Stimulated activated naive B cell treated with anti-CD40 and anti-IgM and Interleukin-4, amounts not matched to agents 10 μg/mL and 1 μg/mL and 100 μg/mL, for 72 hours (primary cell): ENCODE results near the gene EDN2.

Experiments used
- ATAC-seq, 2 donors: fragments of 150-1000 bp; cut with Tn5 transposase; replicated peaks; 2 replicates each; pipeline ENCODE4 v1.10.0; 2021; ENCODE audit warnings: moderate library complexity in 1 of 2
- DNase-seq: peaks from one replicate; pipeline ENCODE4 v3.0.0; 2021
- H3K27ac Mint-ChIP-seq: one replicate; pipeline ENCODE4 v1.8.0; 2022; ENCODE audit warnings: mild to moderate bottlenecking, mixed read lengths
- H3K27me3 Mint-ChIP-seq, 2 donors: one replicate each; pipeline ENCODE4 v1.8.0; 2022; ENCODE audit warnings: mixed read lengths in 2 of 2
- H3K36me3 Mint-ChIP-seq, 2 donors: one replicate each; pipeline ENCODE4 v1.8.0; 2022; ENCODE audit warnings: mixed read lengths in 2 of 2, mild to moderate bottlenecking in 1 of 2
- H3K4me1 Mint-ChIP-seq, 2 donors: one replicate each; pipeline ENCODE4 v1.8.0; 2022; ENCODE audit warnings: mixed read lengths in 2 of 2, mild to moderate bottlenecking in 1 of 2
- H3K4me3 Mint-ChIP-seq, 2 donors: one replicate each; pipeline ENCODE4 v1.8.0; 2022; ENCODE audit warnings: mild to moderate bottlenecking in 2 of 2, mixed read lengths in 2 of 2, moderate library complexity in 1 of 2
- H3K9me3 Mint-ChIP-seq, 2 donors: one replicate each; pipeline ENCODE4 v1.8.0; 2022; ENCODE audit warnings: mixed read lengths in 2 of 2, mild to moderate bottlenecking in 1 of 2

The EDN2 gene

DNA sequence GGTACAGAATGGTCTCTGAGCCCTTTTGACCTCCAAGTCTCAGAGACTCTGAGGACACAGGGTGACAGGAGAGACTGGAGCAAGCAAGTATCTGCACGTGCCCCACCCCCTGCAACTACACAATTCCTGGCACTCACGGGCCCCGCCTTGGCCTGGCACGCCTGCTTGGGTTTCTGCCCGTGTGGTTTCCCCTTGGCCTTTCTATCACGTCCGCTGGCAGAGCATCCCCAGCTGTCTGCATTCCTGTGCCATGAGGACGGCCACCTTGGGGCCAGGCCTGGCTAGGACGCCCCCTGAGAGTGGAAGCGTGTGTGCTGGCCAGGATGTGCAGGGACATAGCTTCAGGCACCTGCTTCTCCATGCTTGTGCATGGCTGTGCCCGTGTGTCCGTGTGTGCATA, 14.3 kb upstream of the EDN2 start:
- no peak overlapping the region for H3K4me3 Mint-ChIP-seq
- no peak for DNase-seq
- peaks cover 22 to 27% of the 10 kb centered on the region in 2 donors for H3K27me3 Mint-ChIP-seq
- no peak overlapping the region for H3K27ac Mint-ChIP-seq
- peaks cover 3 to 8% of the 10 kb centered on the region in 2 donors for H3K4me1 Mint-ChIP-seq
- no peaks in the 10 kb centered on the region for H3K36me3 Mint-ChIP-seq
- no peak for ATAC-seq
- H3K9me3 Mint-ChIP-seq = no peaks in the 10 kb centered on the region

GRCh38 chr1:41498391-41498790, 13.9 kb upstream of the EDN2 start:
- ATAC-seq (no peak), DNase-seq (no peak)
- H3K4me3 Mint-ChIP-seq = no peak overlapping the region
- peaks cover 22 to 27% of the 10 kb centered on the region in 2 donors for H3K27me3 Mint-ChIP-seq
- no peak overlapping the region for H3K27ac Mint-ChIP-seq
- H3K4me1 Mint-ChIP-seq = peaks cover 3 to 8% of the 10 kb centered on the region in 2 donors
- no peaks in the 10 kb centered on the region for H3K36me3 Mint-ChIP-seq
- no peaks in the 10 kb centered on the region for H3K9me3 Mint-ChIP-seq

DNA sequence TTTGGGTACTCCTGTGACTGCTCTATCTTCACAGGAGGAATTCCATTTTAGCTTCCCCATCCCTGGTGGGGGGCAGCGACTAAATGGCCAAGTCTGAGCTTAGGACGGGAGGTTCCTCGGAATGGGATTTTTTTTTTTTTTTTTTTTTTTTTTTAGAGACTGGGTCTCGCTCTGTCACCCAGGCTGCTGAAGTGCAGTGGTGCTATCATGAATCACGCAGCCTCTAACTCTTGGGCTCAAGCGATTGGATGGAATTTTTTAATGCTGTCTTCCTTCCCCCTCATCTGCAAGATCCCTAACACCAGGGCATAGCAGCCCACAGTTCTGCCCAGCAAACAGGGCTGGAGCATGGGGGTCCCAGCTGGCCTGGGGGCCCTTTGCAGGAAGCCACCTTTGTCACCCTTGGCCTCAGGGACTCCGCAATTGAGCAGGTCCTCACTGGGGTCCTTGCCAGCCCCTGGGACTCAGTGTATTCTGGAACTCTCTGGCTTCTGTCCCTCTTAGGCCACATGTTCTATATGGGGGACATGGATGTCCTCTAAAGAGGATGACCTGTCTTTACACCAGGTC, 13.1 kb upstream of the EDN2 start:
- H3K27me3 Mint-ChIP-seq = peaks cover 22 to 27% of the 10 kb centered on the region in 2 donors
- H3K4me3 Mint-ChIP-seq = no peak overlapping the region
- peaks cover 3 to 8% of the 10 kb centered on the region in 2 donors for H3K4me1 Mint-ChIP-seq
- DNase-seq = no peak
- H3K9me3 Mint-ChIP-seq = no peaks in the 10 kb centered on the region
- no peaks in the 10 kb centered on the region for H3K36me3 Mint-ChIP-seq
- no peak overlapping the region for H3K27ac Mint-ChIP-seq
- ATAC-seq = no peak

DNA sequence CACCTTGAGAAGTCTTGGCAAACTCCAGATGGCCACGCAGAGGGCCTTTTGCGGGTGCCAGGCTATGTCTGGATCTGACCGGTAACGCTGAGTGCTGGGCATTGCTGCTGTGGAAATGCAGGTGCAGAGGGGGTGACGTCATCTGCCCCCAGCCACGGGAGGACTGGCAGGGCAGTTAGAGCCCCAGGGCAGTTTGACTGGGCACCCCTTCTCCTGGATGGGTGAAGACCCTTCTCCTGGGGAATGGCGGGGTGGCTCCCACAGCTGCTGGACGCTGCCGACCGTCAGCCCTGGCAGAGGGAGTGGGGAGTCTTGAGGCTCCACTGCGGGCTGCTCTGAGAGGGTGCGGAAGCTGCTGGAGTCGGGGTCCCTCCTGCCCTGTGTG, 12.6 kb upstream of the EDN2 start:
- Mint-ChIP-seq H3K27ac (no peak overlapping the region), H3K9me3 (no peaks in the 10 kb centered on the region), H3K4me1 (peaks cover 3 to 8% of the 10 kb centered on the region in 2 donors), H3K36me3 (no peaks in the 10 kb centered on the region), H3K27me3 (peaks cover 22 to 27% of the 10 kb centered on the region in 2 donors), H3K4me3 (peak overlapping the region; percentile 13 to 22)
- DNase-seq (no peak), ATAC-seq (no peak)

DNA sequence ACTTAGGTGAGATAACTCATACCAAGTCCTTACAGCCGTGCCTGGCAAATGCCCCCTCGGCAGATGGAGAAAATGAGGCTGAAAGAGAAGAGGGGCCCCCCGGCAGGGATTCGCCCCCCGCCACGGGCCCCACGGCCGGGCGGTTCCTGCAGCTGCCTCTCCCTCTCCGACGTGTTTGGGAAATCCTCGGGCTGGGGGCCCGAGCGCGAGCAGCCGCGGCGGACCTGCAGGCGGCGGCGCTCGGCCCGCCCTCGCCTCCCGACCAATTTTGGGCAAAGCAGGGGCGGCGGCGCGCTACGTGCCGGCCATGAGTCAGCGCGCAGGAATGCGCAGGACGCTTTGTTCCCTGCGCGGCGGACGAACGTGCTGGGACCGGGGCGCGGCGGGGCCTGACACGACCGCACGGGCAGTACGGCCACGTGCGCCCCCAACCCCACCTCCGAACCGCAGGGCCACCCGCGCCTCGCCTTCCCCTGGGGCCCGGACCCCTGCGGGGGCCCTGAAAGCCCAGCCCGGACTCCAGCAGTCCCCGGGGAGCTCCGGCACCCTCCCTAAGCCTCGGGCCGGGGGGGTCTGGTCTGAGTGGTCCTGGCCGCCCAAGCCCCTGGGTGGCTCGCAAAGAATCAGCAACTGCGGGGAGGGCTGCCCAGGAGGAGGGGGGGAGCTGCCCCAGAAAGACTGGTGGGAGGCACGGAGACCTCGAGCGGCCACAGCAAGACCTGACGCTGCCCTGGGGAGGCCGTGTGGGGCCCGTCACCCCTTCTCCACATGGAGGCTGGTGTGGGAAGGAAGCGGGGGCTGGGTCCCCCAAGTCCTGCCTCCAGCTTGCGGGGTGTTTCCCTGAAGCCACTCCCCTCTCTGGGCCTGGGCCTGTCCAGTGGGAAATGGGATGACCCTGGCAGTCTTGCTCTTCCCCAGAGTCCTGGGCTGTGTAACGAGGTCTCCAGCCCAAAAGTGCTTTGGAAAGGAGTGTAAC, 11.9 kb upstream of the EDN2 start:
- no peaks in the 10 kb centered on the region for H3K36me3 Mint-ChIP-seq
- DNase-seq (no peak), ATAC-seq (peak; percentile 72 to 76)
- no peaks in the 10 kb centered on the region for H3K9me3 Mint-ChIP-seq
- peak overlapping the region; percentile 36 to 49 for H3K4me3 Mint-ChIP-seq
- peaks cover 3 to 8% of the 10 kb centered on the region in 2 donors for H3K4me1 Mint-ChIP-seq
- peaks cover 22 to 27% of the 10 kb centered on the region in 2 donors for H3K27me3 Mint-ChIP-seq
- H3K27ac Mint-ChIP-seq = no peak overlapping the region

DNA sequence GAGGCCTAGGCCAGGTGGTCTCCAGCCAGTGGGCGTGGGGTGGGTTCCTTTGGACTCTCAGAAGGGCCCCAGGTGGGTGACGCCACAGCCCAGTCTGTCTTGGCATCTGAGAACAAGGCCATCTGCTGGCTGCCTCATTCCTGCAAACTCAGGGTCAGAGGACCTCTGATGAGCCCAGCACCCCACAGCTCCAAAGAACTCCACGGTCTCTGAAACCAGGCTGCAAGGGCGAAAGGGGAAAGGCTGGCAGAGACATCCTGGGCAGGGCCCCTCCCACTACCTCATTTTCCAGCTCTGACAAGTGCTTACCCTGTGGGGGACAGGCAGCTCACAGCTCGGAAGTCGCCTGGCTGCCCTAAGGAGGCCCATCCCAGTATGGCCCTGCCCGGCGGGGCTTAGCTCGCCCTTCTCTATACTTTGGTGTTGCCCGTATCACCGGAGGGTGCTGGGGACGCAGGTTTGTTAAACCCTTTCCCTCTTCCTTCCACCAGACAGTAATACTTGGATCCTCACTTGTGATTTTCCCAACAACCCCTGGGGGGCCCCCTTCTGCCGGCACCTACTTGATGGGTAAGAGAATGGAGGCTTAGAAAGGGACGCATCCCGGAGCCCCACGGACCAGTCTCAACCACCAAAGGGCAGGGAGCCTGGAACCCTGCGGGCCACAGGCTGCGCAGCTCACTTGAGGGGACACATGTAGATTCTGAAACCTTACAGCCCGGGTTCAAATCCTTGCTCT, 10.9 kb upstream of the EDN2 start:
- peak overlapping the region; percentile 36 to 49 for H3K4me3 Mint-ChIP-seq
- peaks cover 22 to 27% of the 10 kb centered on the region in 2 donors for H3K27me3 Mint-ChIP-seq
- no peaks in the 10 kb centered on the region for H3K36me3 Mint-ChIP-seq
- no peak for DNase-seq
- H3K27ac Mint-ChIP-seq = no peak overlapping the region
- peak in 1 of 2 donors; percentile 8 for ATAC-seq
- H3K4me1 Mint-ChIP-seq = peaks cover 3 to 8% of the 10 kb centered on the region in 2 donors
- no peaks in the 10 kb centered on the region for H3K9me3 Mint-ChIP-seq

DNA sequence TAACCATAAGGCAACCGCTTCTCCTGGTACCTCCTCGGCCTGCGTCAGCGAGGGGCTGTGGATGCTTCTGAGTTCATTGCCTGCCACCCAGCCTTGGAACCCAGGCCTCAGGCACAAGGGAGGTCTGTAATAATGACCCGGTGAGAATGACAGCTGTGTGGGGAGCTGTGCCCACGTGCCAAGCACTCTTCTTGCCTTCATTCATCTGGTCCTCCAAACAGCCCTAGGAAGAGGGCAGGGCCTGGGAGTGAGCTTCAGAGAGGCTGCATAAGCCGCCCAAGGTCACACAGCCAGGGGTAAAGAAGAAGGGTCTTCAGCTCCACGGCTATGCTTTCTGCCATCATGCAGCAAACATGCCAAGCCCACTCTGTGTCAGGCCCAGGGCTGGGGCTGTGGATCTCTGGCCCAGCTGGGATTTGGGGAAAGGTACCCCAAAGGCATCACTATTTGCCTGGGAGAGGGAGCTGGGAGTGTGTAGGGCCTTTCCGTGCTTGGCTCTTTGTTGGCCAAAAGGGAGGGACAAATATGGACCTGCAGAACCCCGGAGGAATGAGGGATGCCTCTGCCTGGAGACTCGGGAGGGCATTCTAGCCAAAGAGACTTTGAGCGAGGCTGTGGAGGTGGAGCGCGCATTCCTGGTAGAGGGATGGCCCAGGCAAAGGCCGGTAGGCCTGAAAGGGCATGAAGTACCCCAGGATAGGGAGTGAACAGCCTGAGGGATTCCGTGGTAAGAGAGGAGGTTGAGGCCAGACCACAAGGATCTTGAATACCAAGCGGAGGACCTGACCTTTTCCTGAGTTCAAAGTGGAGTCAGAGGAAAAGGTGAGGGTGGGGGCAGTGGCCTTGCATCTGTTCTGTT, 10.1 kb upstream of the EDN2 start:
- Mint-ChIP-seq H3K27me3 (peaks cover 28 to 32% of the 10 kb centered on the region in 2 donors), H3K27ac (no peak overlapping the region), H3K4me1 (peaks cover 3 to 8% of the 10 kb centered on the region in 2 donors), H3K36me3 (no peaks in the 10 kb centered on the region), H3K4me3 (no peak overlapping the region), H3K9me3 (peaks cover 3 to 4% of the 10 kb centered on the region in 2 donors)
- DNase-seq = no peak
- no peak for ATAC-seq

DNA sequence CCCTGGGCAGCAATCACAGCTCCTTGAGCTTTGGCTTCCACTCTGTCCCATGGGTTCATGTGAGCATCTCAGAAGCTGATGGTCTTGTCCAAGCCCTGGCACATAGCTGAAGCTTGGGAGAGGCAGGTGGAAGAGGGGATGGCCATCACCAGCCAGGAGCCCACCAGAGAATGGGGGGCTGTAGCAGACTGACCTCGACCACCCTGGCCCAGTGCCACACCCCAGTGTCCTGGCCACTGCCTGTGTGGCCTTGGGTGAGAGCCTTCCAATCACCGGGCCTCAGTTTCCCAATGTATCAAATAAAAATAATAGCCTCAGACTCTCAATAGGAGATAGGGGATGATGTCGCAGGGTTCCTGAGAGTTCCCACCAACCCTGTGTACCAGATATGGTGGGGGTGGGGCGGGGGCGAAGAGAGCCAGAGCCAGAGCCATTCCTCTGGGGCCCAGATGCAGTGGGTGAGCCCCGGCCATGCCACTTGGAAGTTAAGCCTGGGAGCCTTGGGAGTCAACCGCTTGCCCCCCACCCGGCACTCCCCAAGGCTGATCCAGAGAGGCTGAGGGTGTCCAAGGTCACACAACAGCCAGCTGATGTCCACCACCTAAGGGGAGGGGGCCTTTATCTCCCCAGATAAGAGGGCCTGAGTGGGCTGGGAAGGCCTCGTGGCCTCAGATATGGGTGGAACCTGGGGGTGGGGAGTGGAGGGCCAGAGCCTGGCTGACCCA, 9.3 kb upstream of the EDN2 start:
- Mint-ChIP-seq H3K4me3 (no peak overlapping the region), H3K27me3 (peaks cover 32 to 38% of the 10 kb centered on the region in 2 donors)
- no peak for ATAC-seq

GRCh38 chr1:41493117-41493536, 8.6 kb upstream of the EDN2 start:
- Mint-ChIP-seq H3K4me1 (peaks cover 3 to 8% of the 10 kb centered on the region in 2 donors), H3K4me3 (no peak overlapping the region), H3K9me3 (peaks cover 3 to 8% of the 10 kb centered on the region in 2 donors), H3K27ac (no peak overlapping the region), H3K36me3 (no peaks in the 10 kb centered on the region), H3K27me3 (peaks cover 38 to 39% of the 10 kb centered on the region in 2 donors)
- no peak for DNase-seq
- ATAC-seq = no peak

More for the DNA sequence above, 9.3 kb upstream of the EDN2 start:
- Mint-ChIP-seq H3K9me3 (peaks cover 3 to 8% of the 10 kb centered on the region in 2 donors), H3K4me1 (peaks cover 3 to 8% of the 10 kb centered on the region in 2 donors), H3K36me3 (no peaks in the 10 kb centered on the region), H3K27ac (no peak overlapping the region)
- no peak for DNase-seq

DNA sequence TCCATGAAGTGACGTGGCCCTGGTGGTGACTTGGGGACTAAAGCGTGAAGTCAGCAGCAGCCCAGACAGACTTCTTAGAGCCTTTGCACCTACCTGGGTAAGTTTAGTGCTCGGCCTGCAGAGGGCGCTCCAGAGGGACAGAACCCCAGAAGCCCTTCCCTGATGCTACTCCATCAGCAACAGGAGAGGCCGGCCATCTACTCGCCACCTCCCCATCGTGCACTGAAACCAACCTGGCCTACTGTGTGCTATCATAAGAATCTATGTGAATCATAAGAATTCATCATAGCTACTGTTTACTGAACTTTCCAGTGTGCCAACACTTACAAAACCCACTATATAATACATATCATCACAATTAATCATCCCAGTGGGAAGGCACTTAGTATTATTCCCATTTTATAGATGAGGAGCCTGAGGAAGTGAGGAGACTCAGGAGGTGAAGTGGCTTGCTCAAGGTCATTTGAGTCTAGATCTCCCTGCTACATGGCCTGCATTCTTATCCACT, 7.9 kb upstream of the EDN2 start:
- H3K4me3 Mint-ChIP-seq = no peak overlapping the region
- H3K27me3 Mint-ChIP-seq = peaks cover 39 to 43% of the 10 kb centered on the region in 2 donors
- H3K4me1 Mint-ChIP-seq = peaks cover 3 to 12% of the 10 kb centered on the region in 2 donors
- DNase-seq = no peak
- no peaks in the 10 kb centered on the region for H3K36me3 Mint-ChIP-seq
- H3K27ac Mint-ChIP-seq = no peak overlapping the region
- H3K9me3 Mint-ChIP-seq = peaks cover 3 to 8% of the 10 kb centered on the region in 2 donors
- ATAC-seq = peak; percentile 25 to 26

GRCh38 chr1:41490911-41491310, 6.4 kb upstream of the EDN2 start:
- DNase-seq (no peak), ATAC-seq (no peak)
- peaks cover 3 to 8% of the 10 kb centered on the region in 2 donors for H3K9me3 Mint-ChIP-seq
- H3K4me1 Mint-ChIP-seq = peaks cover 15 to 26% of the 10 kb centered on the region in 2 donors
- peaks cover 42 to 51% of the 10 kb centered on the region in 2 donors for H3K27me3 Mint-ChIP-seq
- no peak overlapping the region for H3K27ac Mint-ChIP-seq
- no peak overlapping the region for H3K4me3 Mint-ChIP-seq
- H3K36me3 Mint-ChIP-seq = no peaks in the 10 kb centered on the region

DNA sequence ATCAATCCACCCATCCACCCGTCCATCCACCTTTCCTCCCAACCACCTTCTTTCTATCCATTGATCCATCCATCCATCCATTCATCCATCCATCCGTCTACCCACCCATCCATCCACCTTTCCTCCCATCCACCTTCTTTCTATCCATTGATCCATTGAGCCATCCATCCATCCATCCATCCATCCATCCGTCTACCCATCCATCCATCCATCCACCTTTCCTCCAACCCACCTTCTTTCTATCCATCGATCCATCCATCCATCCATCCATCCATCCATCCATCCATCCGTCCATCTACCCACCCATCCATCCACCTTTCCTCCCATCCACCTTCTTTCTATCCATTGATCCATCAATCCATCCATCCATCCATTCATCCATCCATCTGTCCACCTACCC, 5.1 kb upstream of the EDN2 start:
- Mint-ChIP-seq H3K27me3 (peaks cover 30 to 41% of the 10 kb centered on the region in 2 donors), H3K36me3 (no peaks in the 10 kb centered on the region), H3K27ac (no peak overlapping the region), H3K9me3 (peaks cover 3 to 8% of the 10 kb centered on the region in 2 donors), H3K4me3 (no peak overlapping the region), H3K4me1 (peaks cover 14 to 21% of the 10 kb centered on the region in 2 donors)
- no peak for ATAC-seq
- no peak for DNase-seq
